Lower leg skin (tissue), 3 donors: ENCODE data around the gene TUT1.
"Not testable (repeated sequence)": the region's sequence is repeated elsewhere in the genome, so short reads cannot be mapped to it uniquely, and the experiment has no call there.

Experiments used
- POLR2A ChIP-seq, 2 donors: fragments of 450-650 bp; IDR thresholded peaks; one replicate each; pipeline ENCODE4 v1.6.1; 2016 to 2017; ENCODE audit warnings: antibody characterized with exemption in 2 of 2, mild to moderate bottlenecking in 1 of 2, moderate library complexity in 1 of 2
- TF ChIP-seq, protein P1 (sequence below), 3 donors: fragments of 450-650 bp; IDR thresholded peaks; one replicate each; pipeline ENCODE4 v1.5.1; 2016; ENCODE audit warnings: antibody characterized with exemption in 3 of 3, mild to moderate bottlenecking in 3 of 3, moderate library complexity in 2 of 3

DNA sequence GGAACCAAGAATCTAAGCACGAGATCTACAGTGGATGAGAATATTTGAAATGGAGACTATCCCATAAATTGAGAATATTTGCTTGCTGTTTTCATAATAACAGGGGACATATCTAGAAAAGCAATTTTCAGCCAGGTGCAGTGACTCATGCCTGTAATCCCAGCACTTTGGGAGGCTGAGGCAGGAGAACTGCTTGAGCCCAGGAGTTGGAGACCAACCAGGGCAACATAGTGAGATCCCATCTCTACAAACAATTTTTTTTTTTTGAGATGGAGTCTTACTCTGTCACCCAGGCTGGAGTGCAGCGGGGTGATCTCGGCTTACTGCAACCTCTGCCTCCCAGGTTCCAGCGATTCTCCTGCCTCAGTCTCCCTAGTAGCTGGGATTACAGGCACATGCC is 9.6 kb downstream of the TUT1 start:
- TF ChIP-seq, protein P1, sequence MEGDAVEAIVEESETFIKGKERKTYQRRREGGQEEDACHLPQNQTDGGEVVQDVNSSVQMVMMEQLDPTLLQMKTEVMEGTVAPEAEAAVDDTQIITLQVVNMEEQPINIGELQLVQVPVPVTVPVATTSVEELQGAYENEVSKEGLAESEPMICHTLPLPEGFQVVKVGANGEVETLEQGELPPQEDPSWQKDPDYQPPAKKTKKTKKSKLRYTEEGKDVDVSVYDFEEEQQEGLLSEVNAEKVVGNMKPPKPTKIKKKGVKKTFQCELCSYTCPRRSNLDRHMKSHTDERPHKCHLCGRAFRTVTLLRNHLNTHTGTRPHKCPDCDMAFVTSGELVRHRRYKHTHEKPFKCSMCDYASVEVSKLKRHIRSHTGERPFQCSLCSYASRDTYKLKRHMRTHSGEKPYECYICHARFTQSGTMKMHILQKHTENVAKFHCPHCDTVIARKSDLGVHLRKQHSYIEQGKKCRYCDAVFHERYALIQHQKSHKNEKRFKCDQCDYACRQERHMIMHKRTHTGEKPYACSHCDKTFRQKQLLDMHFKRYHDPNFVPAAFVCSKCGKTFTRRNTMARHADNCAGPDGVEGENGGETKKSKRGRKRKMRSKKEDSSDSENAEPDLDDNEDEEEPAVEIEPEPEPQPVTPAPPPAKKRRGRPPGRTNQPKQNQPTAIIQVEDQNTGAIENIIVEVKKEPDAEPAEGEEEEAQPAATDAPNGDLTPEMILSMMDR (IDR thresholded peaks at IDR 0.05): not testable (repeated sequence)
- TF ChIP-seq POLR2A (IDR thresholded peaks at IDR 0.05): not testable (repeated sequence)
